ENCODE measurements around the gene SLC20A1. TPM values are rescaled to one million over a fixed set of nuclear protein-coding genes. Genes with fewer than 3 reads are reported as not detected.
A peak's percentile ranks its signal among the peaks of the same experiment; 100 is the strongest.
"Not testable (repeated sequence)": the region's sequence is repeated elsewhere in the genome, so short reads cannot be mapped to it uniquely, and the experiment has no call there.

The SLC20A1 gene
- total RNA-seq, 1 experiment from 2014 or later, result 99.9 TPM

DNA sequence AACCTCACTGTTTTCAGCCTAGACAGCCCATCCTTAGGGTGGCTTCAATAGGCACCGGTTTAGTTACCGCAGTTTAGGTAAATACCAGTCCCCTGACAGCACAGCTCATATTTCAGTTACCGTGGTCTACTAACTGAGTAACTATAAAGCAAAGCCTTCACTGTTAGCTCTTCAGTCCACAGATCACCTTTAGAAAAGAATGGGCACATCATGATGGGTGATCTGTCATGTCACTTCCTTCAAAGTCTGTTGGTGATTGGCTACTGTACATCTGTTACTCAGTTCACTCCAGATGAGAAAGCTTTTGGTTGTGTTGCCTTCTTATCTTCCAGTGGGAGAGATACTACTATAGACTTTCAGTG is 21.0 kb downstream of the SLC20A1 start:
- Histone ChIP-seq H3K4me1 (replicated peaks; ENCODE audit: insufficient read depth) (peaks cover 61% of the 10 kb centered on the region), H4K20me1 (ENCODE audit: insufficient read depth) (peaks cover 12% of the 10 kb centered on the region; the same call in 1 of the 2 replicates), H3K27ac (peak overlapping the region; percentile 49), H3K27me3 (ENCODE audit: insufficient read depth, low read depth) (no peaks in the 10 kb centered on the region), H3K9me2 (ENCODE audit: insufficient read depth) (no peaks in the 10 kb centered on the region), H3F3A (ENCODE audit: insufficient read depth, low read depth) (peaks cover 87% of the 10 kb centered on the region), H3K4me3 (no peak overlapping the region), H2AFZ (no peak overlapping the region), H3K36me3 (ENCODE audit: low read depth) (peaks cover 30% of the 10 kb centered on the region), H3K4me2 (no peak overlapping the region), H3K79me2 (ENCODE audit: low read depth) (peaks cover 14% of the 10 kb centered on the region; the same call in 1 of the 2 replicates), H3K9me3 (ENCODE audit: insufficient read depth, low read depth) (no peaks in the 10 kb centered on the region)
- intact Hi-C loops (cut with micrococcal nuclease; ENCODE audit: unreplicated experiment), result no loop called here
- no TSS peak for BruUV-seq (replicated peaks)
- TF ChIP-seq CTCF (conservative IDR thresholded peaks at IDR 0.05) (no peak), EZH2 (IDR thresholded peaks at IDR 0.05; ENCODE audit: low read depth) (no peak)
- DNase-seq, result peak in 1 of 2 experiments; percentile 48
- POLR2A ChIA-PET (ENCODE audit: unreplicated experiment), result interaction anchor here (0.6 kb wide), 1 partner anchor 13 kb away, joined by 4 read pairs; no protein-coding TSS in a partner anchor
- CTCF ChIA-PET, result interaction anchor here (1.4 kb wide), 1 partner anchor 18 kb away, joined by 4 read pairs; no protein-coding TSS in a partner anchor

DNA sequence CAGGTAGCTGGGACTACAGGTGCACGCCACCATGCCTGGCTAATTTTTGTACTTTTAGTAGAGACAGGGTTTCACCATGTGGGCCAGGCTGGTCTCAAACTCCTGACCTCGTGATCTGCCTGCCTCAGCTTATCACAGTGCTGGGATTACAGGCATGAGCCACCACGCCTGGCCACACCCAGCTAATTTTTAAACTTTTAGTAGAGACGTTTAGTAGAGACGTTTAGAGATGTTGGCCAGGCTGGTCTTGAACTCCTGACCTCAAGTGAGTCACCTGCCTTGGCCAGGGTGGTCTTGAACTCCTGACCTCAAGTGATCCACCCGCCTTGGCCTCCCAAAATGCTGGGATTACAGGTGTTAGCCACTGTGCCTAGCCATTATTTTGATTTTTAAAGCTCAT is 21.8 kb downstream of the SLC20A1 start:
- H3K27me3 ChIP-seq (ENCODE audit: insufficient read depth, low read depth); POLR2A ChIA-PET (ENCODE audit: unreplicated experiment); H3K4me3 ChIP-seq; intact Hi-C loops (cut with micrococcal nuclease; ENCODE audit: unreplicated experiment); H3K4me2 ChIP-seq; H3K27ac ChIP-seq; H3K9me2 ChIP-seq (ENCODE audit: insufficient read depth); H3K9me3 ChIP-seq (ENCODE audit: insufficient read depth, low read depth); BruUV-seq (replicated peaks); DNase-seq; H2AFZ ChIP-seq: not testable (repeated sequence)
- Histone ChIP-seq H4K20me1 (ENCODE audit: insufficient read depth) (0 out of 2 replicates have a peak, but pooled peaks cover 11% of the 10 kb centered on the region), H3K36me3 (ENCODE audit: low read depth) (peaks cover 25% of the 10 kb centered on the region), H3K79me2 (ENCODE audit: low read depth) (peaks cover 13% of the 10 kb centered on the region; the same call in 1 of the 2 replicates), H3F3A (ENCODE audit: insufficient read depth, low read depth) (peaks cover 79% of the 10 kb centered on the region), H3K4me1 (replicated peaks; ENCODE audit: insufficient read depth) (peaks cover 53% of the 10 kb centered on the region)
- CTCF ChIA-PET, result interaction anchor here (1.4 kb wide), 1 partner anchor 18 kb away, joined by 4 read pairs; no protein-coding TSS in a partner anchor

GRCh38 chr2:112669667-112670066 is 23.9 kb downstream of the SLC20A1 start:
- Histone ChIP-seq H3K27me3 (ENCODE audit: insufficient read depth, low read depth) (no peaks in the 10 kb centered on the region), H3K36me3 (ENCODE audit: low read depth) (0 out of 2 replicates have a peak, but pooled peaks cover 6% of the 10 kb centered on the region), H3K9me3 (ENCODE audit: insufficient read depth, low read depth) (no peaks in the 10 kb centered on the region), H4K20me1 (ENCODE audit: insufficient read depth) (no peaks in the 10 kb centered on the region), H3K4me2 (no peak overlapping the region), H2AFZ (no peak overlapping the region), H3K27ac (peak overlapping the region; percentile 1; the same call in 1 of the 2 replicates), H3F3A (ENCODE audit: insufficient read depth, low read depth) (peaks cover 58% of the 10 kb centered on the region), H3K4me3 (no peak overlapping the region), H3K4me1 (replicated peaks; ENCODE audit: insufficient read depth) (peaks cover 35% of the 10 kb centered on the region), H3K9me2 (ENCODE audit: insufficient read depth) (no peaks in the 10 kb centered on the region), H3K79me2 (ENCODE audit: low read depth) (no peaks in the 10 kb centered on the region)
- TF ChIP-seq EZH2 (IDR thresholded peaks at IDR 0.05; ENCODE audit: low read depth) (no peak), CTCF (conservative IDR thresholded peaks at IDR 0.05) (no peak)
- intact Hi-C loops (cut with micrococcal nuclease; ENCODE audit: unreplicated experiment), result no loop called here
- DNase-seq, result no peak
- CTCF ChIA-PET, result interaction anchor here (0.6 kb wide), 1 partner anchor 21 kb away, joined by 3 read pairs; no protein-coding TSS in a partner anchor
- no TSS peak for BruUV-seq (replicated peaks)
- POLR2A ChIA-PET (ENCODE audit: unreplicated experiment), result interaction anchor here (0.7 kb wide), 1 partner anchor 23 kb away, joined by 7 read pairs; no protein-coding TSS in a partner anchor
